Endothelial cell (in vitro differentiated cells): ENCODE data around the gene KRTAP12-2. TPM values are rescaled to one million over a fixed set of nuclear protein-coding genes. Genes with fewer than 3 reads are reported as not detected.

Experiments
- DNase-seq: peaks from one replicate; pipeline ENCODE4 v3.0.0; 2021; ENCODE audit warnings: low spot score
- H3K27ac Mint-ChIP-seq: one replicate; pipeline ENCODE4 v1.8.0; 2021; ENCODE audit warnings: mixed read lengths, inconsistent platforms; ENCODE audit not compliant: unreplicated experiment
- H3K27me3 Mint-ChIP-seq: one replicate; pipeline ENCODE4 v1.8.0; 2021; ENCODE audit warnings: mild to moderate bottlenecking, moderate library complexity, mixed read lengths, inconsistent platforms; ENCODE audit not compliant: unreplicated experiment
- H3K36me3 Mint-ChIP-seq: one replicate; pipeline ENCODE4 v1.8.0; 2021; ENCODE audit warnings: mild to moderate bottlenecking, low read depth, mixed read lengths, inconsistent platforms; ENCODE audit not compliant: unreplicated experiment
- H3K4me1 Mint-ChIP-seq: one replicate; pipeline ENCODE4 v1.8.0; 2021; ENCODE audit warnings: mild to moderate bottlenecking, mixed read lengths, inconsistent platforms; ENCODE audit not compliant: unreplicated experiment
- H3K4me3 Mint-ChIP-seq: one replicate; pipeline ENCODE4 v1.8.0; 2021; ENCODE audit warnings: mild to moderate bottlenecking, mixed read lengths, inconsistent platforms; ENCODE audit not compliant: unreplicated experiment
- H3K9me3 Mint-ChIP-seq: one replicate; pipeline ENCODE4 v1.8.0; 2021; ENCODE audit warnings: mixed read lengths, inconsistent platforms; ENCODE audit not compliant: unreplicated experiment
- total RNA-seq: library from RNA; stranded (reverse); fragmentation: NEBNext Ultra II Directional; extraction: Animal tissue kit (Norgen Biotek cat#: 25700); gene quantifications from one replicate; pipeline ENCODE4 v1.2.1, GENCODE V29; 2021; ENCODE audit not compliant: unreplicated experiment
- TF ChIP-seq, protein P1 (sequence below): fragments of 200-600 bp; sonication (generic); IDR thresholded peaks from one replicate; pipeline ENCODE4 v1.5.0; 2021; ENCODE audit warnings: antibody characterized with exemption; ENCODE audit not compliant: unreplicated experiment

Gene KRTAP12-2
- total RNA-seq, 1 donor from 2014 or later = not detected

DNA sequence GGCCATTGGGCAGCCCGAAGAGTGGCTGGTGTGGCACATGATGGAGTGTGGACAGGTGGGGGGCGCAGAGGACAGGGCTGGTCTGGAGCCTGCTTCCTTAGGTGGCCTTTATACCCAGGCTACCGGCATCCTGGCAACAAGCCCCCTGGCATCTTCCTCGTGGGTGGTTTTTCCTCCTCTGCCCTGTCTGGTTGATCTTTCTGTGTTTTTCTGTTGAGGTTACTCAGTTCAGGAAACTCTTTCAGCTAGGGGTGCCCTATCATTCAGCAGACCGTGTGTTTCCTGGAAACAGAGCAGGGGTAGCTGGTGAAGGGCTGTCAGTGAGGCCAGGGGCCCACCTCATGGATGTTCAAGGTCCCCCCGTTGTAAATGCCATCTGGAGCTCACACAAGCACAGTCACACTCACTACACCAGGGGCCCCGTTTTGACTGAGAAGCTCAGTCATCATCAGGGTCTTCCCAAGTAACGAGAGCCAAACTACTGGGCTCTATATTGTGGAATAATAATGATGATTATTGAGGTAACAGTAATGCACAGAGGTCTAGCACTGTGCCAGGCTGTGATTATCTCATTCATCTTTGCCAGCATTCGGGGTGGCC is 12.1 kb downstream of the KRTAP12-2 start, which contains the start of gene KRTAP12-4:
Gene KRTAP12-4, minus strand, starts transcription at position 84 of the 600 bp plus-strand sequence. Its CDS starts 45 bp downstream, at position 39.
- Mint-ChIP-seq H3K27ac (no peak within 1 kb of the TSS), H3K27me3 (peaks cover 8% of the 10 kb centered on the region), H3K4me3 (no peak within 1 kb of the TSS), H3K9me3 (no peaks in the 10 kb centered on the region), H3K36me3 (peaks cover 13% of the 10 kb centered on the region), H3K4me1 (peaks cover 7% of the 10 kb centered on the region)
- DNase-seq = no peak
- TF ChIP-seq, protein P1, sequence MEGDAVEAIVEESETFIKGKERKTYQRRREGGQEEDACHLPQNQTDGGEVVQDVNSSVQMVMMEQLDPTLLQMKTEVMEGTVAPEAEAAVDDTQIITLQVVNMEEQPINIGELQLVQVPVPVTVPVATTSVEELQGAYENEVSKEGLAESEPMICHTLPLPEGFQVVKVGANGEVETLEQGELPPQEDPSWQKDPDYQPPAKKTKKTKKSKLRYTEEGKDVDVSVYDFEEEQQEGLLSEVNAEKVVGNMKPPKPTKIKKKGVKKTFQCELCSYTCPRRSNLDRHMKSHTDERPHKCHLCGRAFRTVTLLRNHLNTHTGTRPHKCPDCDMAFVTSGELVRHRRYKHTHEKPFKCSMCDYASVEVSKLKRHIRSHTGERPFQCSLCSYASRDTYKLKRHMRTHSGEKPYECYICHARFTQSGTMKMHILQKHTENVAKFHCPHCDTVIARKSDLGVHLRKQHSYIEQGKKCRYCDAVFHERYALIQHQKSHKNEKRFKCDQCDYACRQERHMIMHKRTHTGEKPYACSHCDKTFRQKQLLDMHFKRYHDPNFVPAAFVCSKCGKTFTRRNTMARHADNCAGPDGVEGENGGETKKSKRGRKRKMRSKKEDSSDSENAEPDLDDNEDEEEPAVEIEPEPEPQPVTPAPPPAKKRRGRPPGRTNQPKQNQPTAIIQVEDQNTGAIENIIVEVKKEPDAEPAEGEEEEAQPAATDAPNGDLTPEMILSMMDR = no peak

DNA sequence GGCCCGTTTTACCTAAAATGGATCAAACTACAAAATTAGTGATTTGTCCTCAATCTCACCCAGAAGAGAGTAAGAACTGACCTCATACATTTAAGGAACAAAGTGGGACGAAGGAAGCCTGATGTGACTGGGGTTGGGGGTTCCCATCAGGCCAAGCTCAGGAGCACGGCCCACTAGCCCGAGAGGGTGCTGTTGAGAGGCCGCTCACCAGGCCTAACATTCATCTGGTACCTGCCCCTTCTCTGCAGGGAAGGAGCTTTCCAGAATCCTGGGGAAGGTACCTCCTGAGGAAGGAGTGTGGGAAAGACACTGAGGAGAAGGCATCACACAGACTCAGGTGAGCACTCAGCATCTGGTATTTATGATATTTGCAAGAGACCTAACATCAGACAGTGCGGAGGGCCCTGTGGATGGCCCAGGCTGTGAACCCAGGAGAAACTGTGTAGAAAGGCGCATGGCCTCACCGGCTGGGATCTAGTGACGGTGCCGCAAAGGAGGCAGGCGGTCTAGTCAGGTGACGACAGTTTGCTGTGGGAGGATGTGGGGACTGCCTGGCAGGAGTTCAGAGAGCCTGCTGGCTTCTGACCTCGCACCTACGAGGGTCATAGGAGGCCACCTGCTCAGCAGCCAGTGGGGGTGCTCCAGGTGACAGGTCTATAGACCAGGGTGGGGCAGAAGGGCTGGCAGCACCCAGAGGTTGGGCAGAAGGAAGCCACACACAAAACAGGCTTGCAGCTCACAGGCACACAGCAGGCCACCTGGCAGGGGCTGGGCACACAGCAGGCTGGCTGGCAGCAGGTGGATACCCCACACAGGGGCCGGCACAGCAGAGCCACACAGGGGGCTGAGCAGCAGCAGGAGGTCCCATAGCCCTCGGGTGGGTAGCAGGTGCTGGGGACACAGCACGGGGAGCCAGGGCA is 12.8 kb downstream of the KRTAP12-2 start:
- Mint-ChIP-seq H3K27me3 (peaks cover 8% of the 10 kb centered on the region), H3K36me3 (peaks cover 13% of the 10 kb centered on the region)

DNA sequence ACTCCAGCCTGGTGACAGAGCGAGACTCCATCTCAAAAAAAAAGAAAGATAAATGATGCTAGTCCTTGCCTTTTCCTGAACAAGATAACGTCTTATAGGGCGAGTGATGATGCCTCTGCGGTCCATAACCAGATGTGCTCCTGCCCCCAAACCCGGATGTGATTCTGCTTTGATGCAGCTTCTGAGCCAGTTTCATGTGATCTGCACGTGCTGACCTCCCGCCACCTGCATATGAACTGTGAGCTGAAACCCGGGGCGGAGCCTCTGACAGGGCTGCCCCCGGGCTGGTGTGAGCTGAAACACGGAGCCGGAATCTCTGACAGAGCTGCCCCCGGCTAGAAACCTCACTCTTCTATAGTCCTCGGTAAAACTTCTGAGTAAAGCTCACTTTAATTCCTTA is 13.6 kb downstream of the KRTAP12-2 start:
- peaks cover 8% of the 10 kb centered on the region for H3K27me3 Mint-ChIP-seq
- no peak overlapping the region for H3K4me3 Mint-ChIP-seq
- no peak overlapping the region for H3K27ac Mint-ChIP-seq
- no peaks in the 10 kb centered on the region for H3K9me3 Mint-ChIP-seq
- H3K36me3 Mint-ChIP-seq = peaks cover 13% of the 10 kb centered on the region
- no peaks in the 10 kb centered on the region for H3K4me1 Mint-ChIP-seq
- TF ChIP-seq, protein P1 = no peak
- DNase-seq = no peak

More for the DNA sequence above, 12.8 kb downstream of the KRTAP12-2 start:
- Mint-ChIP-seq H3K9me3 (no peaks in the 10 kb centered on the region), H3K4me1 (peaks cover 3% of the 10 kb centered on the region), H3K4me3 (no peak overlapping the region), H3K27ac (no peak overlapping the region)
- TF ChIP-seq, protein P1 = no peak
- DNase-seq = no peak

DNA sequence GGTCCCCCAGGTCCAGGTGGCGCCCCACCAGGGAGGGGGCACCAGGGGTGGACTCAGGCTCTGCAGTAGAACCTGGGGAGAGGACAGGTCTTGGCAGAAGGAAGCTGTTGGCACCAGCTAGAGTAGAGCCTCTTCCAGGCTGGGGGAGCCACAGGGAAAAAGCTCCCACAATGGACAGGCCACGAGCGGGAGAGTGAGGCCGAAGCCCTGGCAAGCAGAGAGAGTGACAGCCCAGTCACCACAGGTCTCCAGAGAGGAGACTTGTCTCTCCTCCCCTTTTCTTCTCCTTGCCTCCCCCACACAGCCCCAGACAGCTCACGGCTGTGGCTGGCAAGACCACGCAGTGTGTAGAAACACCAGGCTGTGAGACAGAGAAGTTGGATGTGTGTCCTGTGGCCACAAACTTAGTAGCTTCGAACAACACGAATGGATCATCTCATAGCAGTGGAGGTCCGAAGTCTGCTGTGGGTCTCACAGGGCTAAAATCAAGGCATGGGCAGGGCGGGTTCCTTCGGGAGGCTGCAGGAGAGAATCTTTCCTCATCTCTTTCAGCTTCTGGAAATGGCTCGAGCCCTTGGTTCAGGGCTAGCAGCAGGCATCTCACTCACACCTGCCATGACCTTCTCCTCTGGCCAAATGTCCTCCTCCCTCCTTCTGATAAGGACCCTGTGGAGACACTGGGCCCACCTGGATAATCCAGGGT is 15.6 kb downstream of the KRTAP12-2 start:
- Mint-ChIP-seq H3K4me3 (no peak overlapping the region), H3K4me1 (no peaks in the 10 kb centered on the region), H3K27me3 (peaks cover 11% of the 10 kb centered on the region), H3K27ac (no peak overlapping the region), H3K36me3 (no peaks in the 10 kb centered on the region), H3K9me3 (no peaks in the 10 kb centered on the region)
- TF ChIP-seq, protein P1 = no peak
- no peak for DNase-seq
